EL (cell line): Measurements from ENCODE around the gene BCOR.

ENCODE experiments used
- DNase-seq: peaks from one replicate; pipeline ENCODE4 v3.0.0-alpha.2; 2016

The BCOR gene

DNA sequence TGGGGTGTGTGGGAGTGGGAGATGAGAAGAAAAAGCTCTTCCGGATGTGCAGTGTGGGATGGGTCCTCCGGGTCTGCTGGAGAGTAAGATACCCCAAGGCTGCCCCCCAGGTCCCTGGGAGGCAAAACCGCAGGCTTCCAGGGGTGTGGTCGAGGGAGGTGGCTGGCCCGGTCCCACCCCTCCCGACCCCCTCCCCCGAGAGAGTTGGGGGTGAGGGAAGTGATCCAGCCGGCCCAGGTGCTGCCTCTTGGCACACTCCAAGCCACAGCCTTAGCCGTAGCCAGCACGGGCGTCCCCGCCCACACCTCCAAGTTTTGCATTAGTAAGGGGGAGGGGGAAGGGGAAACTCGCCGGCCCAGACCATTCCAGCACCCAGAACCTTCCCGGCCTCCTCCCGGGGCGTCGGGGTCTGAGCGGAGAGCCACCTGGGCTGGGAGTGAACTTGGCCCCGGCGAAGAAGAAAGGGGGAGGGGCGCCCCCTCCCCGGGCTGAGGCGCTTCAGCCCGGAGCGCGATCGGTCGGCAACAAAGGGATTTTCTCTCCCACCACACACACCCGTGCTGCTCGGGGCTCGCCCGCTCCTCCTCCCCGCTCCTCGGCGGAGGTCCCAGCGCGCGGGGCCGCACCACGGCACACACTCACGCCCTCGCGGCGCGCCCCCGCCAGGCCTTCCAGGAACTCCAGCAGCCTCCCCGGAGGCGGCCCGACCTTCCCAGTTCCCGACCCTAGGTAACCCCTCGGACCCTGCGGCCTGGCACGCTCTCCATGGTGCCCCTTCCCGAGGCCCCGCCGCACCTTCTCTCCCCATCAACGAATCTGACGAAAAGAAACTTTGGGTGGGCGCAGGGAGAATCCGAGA is 14.4 kb downstream of the BCOR start:
- no peak for DNase-seq

DNA sequence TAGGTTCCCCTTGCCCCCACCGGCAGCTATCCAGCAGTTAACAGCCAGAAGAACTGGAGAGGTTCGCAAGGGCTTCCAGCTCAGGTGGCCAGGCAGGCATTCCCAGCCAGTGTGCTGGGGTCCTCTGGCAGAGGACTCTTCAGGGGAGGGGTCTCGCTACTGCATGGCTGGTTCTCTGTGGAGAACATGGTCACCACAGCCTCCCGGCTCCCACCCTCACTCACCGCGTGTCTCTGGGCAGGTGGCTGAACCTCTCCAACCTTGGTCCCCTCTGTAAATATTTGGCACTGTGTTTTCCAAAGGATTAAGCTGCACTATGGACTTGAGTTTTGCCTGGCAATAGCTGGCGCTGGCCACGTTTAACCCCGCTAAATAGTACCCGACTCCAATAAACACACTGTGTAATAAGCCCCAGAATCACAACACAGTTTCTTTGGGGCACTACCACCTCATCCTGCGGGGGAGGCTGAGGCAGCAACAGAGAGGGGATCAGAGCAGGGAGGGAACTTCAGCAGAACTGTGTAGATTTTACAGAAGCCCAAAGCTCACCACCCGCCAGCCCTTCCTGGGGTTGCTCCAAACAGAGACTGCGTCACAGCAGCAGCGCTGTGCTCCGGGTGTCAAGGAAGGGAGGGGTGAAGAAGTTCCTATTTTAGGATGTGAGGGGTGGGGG is 15.2 kb downstream of the BCOR start:
- no peak for DNase-seq

GRCh38 chrX:40081679-40082068 is 16.1 kb downstream of the BCOR start:
- DNase-seq, result no peak

DNA sequence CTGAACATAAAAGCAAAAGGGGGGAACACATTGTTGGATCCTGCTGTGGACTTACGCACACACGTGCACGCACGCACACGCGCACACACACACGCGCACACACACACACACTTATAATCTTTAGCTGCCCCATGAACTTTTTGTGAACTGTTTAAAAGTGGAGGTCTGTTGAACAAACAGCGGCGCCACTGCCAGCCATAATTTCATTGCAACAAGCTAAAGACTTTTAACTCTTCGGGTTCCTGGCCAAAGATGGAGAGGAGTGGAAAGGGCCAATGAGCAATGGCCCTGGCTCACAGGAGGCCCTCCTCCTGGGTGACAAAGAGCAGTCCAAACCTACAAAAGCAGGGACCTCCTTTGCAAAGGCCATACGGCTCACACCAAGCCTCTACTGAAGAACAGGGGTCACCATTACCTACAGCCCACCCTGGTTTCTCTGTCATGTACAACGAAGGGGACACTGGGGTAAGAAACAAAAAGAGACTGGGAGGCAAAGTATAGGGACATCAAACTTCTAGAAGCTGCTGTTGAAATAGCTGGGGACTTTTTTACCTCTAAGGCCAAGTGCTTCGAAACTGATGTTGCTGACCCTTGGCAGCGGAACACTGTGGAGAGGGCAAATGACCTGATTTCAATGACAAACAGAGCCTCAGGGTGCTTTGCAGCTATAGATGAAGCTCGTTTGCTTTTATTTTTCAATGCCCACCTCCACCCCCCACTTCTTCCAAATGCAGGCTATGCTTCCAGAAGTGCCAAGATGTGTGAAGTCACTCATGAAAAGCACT is 16.7 kb downstream of the BCOR start:
- no peak for DNase-seq

DNA sequence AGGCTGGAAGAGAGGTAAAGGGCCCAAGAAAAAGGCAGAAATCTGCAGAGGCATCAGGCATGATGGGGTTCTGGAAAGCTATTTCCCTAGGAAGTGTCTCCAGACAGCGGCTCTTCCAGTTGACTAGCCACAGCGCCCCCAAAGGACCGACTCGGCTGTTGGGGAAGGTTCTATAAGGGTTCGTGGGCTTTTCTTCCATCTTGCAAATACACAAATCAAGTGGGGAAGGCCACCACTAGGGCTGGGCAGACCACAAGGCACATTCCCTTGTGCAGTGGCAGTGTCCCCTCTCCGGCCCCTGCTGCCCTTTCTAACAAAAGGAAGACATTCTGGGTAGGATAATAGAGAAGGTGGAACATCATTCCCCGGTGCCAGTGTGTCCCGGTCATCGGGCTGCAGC is 18.2 kb downstream of the BCOR start:
- DNase-seq, result no peak

- no peak for DNase-seq
Observed at GRCh38 chrX:40078489-40079227, 19.1 kb downstream of the BCOR start.

DNA sequence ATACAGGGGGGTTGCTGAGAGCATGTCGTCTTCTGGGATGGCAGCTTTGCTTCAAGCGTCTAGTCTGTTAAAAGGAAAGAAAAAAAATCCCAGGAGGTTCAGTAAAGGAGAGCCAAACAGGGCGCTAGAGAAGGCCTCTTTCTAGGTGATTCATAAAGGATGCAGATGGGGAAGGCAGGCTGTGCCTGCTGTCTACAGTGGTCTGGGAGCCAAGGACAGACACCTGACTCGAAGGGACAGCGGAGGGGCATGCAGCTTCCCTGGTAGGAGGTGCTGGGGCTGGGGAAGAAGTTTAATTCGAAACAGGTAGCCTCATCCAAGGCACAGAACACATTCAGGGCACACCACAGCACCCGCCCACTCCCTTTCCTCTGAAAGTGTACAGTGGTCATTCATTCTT is 19.9 kb downstream of the BCOR start:
- DNase-seq, result no peak

GRCh38 chrX:40076750-40077575 is 20.8 kb downstream of the BCOR start:
- no peak for DNase-seq

GRCh38 chrX:40074959-40075332 is 22.8 kb downstream of the BCOR start:
- no peak for DNase-seq

- no peak for DNase-seq
Observed at GRCh38 chrX:40074080-40074958, 23.4 kb downstream of the BCOR start.

DNA sequence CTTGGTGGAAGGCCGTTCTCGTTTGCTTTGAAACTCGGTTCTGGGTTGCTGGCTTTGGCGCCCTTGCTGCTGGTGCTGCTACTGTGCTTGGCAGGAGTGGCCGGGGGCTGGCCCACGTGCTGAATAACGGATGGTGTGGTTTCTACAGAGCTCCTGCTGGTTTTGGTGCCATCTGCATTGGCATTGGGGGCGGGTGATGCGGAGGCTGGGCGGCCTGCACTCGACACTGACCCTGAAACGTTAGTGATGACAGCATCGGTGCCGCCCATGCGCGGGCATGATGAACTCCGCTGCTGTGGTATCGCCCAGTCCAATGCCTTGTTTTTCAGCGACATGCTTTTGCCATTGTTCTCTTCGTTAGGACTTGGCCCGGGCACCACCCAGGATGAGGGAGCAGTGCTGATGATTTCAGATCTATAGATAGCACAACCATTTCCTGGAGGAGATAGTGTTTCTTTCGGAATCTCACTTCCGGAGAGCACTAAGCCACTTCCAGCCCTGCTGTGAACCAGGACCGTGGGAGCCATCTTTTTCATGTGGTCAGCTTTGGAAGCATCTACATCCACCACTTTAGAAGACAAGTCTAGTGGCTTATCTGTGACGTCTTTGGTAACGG is 24.2 kb downstream of the BCOR start:
- DNase-seq, result no peak

- DNase-seq, result no peak
Observed at GRCh38 chrX:40072246-40072645, 25.5 kb downstream of the BCOR start.

- DNase-seq, result no peak
Observed at GRCh38 chrX:40068048-40068447, 29.7 kb downstream of the BCOR start.

- no peak for DNase-seq
Observed at GRCh38 chrX:40066700-40067099, 31.1 kb downstream of the BCOR start.

GRCh38 chrX:40065296-40066046 is 32.3 kb downstream of the BCOR start:
- no peak for DNase-seq

- DNase-seq, result no peak
Observed at GRCh38 chrX:40064055-40064597, 33.6 kb downstream of the BCOR start.

- no peak for DNase-seq
Observed at GRCh38 chrX:40063555-40063954, 34.2 kb downstream of the BCOR start.

DNA sequence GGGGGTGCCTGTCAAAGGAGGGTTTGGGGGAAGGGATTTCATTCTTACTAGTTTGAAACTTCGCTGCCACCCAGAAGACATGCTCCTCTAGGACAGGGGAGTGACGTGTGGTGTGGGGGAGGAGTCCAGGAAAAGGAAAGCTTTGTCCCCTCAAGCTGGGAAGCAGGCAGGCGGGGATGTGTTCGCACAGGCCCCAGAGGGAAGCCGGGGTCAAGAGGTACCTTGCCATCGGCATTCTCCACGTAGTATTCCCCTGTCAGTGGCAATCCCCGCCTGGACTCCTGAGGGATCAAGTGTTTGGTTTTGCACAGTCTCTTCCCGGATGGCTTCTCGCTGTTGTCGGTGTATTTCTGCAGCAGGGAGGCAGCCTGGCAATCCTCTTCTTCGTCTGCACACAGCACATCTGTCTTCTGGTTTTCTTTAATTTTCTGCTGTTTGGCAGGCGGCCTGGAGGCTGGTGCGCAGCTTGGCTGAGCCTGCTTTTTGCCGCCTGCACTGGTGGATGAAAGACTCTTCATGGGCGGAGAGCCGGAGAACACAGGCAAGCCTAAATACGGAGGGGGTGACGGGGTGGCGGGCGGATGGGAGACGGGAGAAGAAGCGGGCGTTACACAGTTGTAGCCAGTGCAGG is 35.1 kb downstream of the BCOR start:
- no peak for DNase-seq
